D341Med (cell line): ENCODE results near the gene C1orf146.
A peak's percentile ranks its signal among the peaks of the same experiment; 100 is the strongest.
"Not testable (repeated sequence)": the region's sequence is repeated elsewhere in the genome, so short reads cannot be mapped to it uniquely, and the experiment has no call there.

ENCODE experiments used
- DNase-seq: peaks from one replicate; pipeline ENCODE4 v3.0.0; 2012; ENCODE audit warnings: low spot score

The C1orf146 gene

DNA sequence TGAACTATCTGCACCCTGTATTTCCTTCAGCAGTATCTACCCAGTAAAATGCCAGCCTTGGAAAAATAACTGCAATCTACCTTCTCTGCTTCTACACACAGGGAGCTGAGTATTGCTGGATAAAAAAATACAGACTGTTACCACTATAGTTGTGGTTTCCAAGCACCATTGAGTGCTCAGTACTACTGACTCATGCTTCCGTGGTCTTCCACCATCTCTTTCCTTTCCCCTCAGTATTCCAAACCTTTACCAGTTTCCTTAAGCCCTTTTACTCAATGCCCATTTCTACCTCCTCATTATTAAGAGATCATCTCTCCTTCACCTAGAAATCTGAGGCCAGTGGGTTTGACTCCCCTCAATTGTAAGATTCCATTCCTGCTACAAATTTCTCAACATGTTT, 57.2 kb downstream of the C1orf146 start:
- DNase-seq, result no peak

DNA sequence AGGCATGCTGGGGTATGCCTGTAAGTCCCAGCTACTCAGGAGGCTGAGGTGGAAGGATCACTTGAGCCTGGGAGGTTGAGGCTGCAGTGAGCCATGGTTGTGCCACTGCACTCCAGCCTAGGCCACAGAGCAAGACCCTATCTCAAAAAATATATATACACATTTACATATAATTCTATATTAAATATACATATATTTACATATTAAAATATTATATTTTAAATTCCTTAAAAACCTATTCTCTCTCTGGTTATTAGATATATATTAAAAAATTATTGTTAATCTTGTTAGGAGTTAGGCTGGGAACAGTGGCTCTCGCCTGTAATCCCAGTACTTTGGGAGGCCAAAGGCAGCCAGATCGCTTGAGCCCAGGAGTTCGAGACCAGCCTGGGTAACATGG, 58.4 kb downstream of the C1orf146 start:
- DNase-seq, result no peak

DNA sequence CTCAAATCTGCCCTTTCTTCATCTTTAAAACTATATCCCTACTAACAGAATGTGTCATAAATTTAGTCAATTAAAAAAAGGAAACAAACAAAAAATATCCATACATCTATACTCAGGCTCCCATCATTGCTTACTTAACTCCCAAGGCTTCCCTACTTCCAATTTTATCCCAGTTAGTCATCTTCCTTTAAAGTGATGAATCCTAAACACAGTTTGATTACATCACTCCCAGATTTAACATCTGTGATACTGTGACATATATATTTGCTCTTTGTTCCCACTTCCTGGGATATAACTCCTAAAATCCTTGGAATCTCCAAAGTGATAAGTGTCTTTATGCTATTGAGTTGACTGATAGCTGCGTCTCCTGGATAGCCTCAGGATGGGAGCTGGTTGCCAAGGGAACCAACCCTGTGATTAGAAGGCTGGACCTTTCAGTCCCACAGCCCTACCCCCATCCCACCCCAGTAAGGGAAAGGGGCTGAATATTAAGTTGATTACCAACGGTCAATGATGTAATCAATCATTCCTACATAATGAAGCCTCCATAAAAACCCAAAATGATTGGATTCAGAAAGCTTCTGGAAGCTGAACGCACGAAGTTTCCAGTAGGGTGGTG, 59.5 kb downstream of the C1orf146 start:
- no peak for DNase-seq

DNA sequence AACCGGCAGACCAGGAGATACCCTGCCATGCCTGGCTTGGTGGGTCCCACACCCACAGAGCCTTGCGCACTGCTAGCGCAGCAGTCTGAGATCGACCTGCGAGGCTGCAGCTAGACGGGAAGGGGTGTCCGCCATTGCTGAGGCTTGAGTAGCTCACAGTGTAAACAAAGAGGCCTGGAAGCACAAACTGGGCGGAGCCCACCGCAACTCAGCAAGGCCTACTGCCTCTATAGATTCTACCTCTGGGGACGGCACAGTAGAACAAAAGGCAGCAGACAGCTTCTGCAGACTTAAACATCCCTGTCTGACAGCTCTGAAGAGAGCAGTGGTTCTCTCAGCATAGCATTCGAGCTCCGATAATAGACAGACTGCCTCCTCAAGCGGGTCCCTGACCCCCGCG, 62.1 kb downstream of the C1orf146 start:
- DNase-seq, result not testable (repeated sequence)

DNA sequence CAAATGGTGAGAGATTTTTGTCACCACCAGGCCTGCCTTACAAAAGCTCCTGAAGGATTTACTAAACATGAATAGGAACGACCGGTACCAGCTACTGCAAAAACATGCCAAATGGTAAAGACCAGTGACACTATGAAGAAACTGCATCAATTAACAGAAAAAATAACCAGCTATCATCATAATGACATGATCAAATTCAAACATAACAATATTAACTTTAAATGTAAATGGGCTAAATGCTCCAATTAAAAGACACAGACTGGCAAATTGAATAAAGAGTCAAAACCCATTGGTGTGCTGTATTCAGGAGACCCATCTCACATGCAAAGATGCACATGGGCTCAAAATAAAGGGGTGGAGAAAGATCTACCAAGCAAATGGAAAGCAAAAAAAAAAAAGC, 63.7 kb downstream of the C1orf146 start:
- DNase-seq, result not testable (repeated sequence)

DNA sequence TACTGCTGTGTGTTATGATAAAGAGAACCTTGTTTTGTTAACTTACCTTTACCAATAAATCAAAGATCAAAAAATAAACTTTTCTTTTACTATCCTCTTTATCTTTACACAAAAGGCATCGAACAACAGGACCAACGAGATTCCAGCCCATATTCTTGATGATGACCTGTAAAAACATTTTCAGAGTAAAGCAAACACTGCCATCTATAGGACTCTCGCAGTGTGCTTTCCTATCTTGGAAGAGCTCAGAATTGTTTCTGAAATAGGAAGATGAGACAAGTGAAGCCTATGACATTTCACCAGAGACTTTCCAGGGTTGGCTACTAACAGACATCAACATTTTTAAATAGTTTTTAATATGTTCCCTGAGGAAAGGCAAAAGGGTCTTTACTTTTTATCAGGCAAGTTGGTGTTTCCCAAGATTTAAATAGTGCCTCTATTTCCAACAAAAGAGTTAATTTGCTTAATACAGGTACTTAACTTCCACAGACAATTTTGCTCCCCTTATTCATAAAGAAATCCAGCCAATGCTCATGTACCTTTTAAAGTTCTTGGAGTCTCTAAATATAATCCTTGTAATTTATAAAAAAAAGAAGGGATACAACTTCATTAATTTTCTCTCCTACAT, 73.8 kb downstream of the C1orf146 start:
- peak; percentile 41 for DNase-seq
